Endothelial cell of umbilical vein (primary cell): ENCODE data around the gene MYO15A. TPM values are rescaled to one million over a fixed set of nuclear protein-coding genes. Genes with fewer than 3 reads are reported as not detected.

Experiments used
- BruUV-seq: library from RNA; stranded (reverse); fragments of 400-500 nt; replicated peaks from 2 replicates; lab custom pipeline; 2021; lab: Mats Ljungman, UMichigan
- CTCF ChIA-PET: fragments of 300-600, 350-600 bp; sonication (Branson Sonifier 250); formaldehyde crosslinking; loops from one replicate; lab custom pipeline; 2021; ENCODE audit warnings: antibody characterized with exemption, inconsistent platforms; lab: Charles Lee
- POLR2A ChIA-PET: fragments of 300-600, 350-600 bp; sonication (Branson Sonifier 250); formaldehyde crosslinking; loops from one replicate; lab custom pipeline; 2021; ENCODE audit warnings: antibody characterized with exemption, inconsistent platforms; lab: Charles Lee
- DNase-seq: peaks from one replicate; pipeline ENCODE4 v3.0.0-alpha.2; 2011; ENCODE audit warnings: low read depth, low spot score
- FAIRE-seq: peaks from 2 replicates; lab custom pipeline; 2011; peaks lifted over from hg19 to GRCh38; lab: Jason Lieb, UNC
- H2AFZ ChIP-seq: 2 replicates; pipeline ENCODE4 v1.6.0; 2012; ENCODE audit warnings: low read depth, low read length, control low read depth, inconsistent platforms
- H3K27ac ChIP-seq: 2 replicates; pipeline ENCODE4 v1.5.1; 2011; ENCODE audit warnings: low read depth, mild to moderate bottlenecking, control low read depth, low read length, moderate library complexity; ENCODE audit not compliant: insufficient read depth
- H3K27me3 ChIP-seq, 2 experiments: 2 replicates each; pipeline versions ENCODE4 v1.6.0 to v1.6.1; 2011; ENCODE audit warnings: low read length in 2 of 2, mixed read lengths in 1 of 2; ENCODE audit not compliant: control insufficient read depth in 2 of 2, insufficient read depth in 2 of 2
- H3K36me3 ChIP-seq, 2 experiments: 2 replicates in 1 of 2; 3 replicates in 1 of 2; pipeline ENCODE4 v1.5.1; 2011; ENCODE audit warnings: low read length in 2 of 2, mild to moderate bottlenecking in 1 of 2, moderate library complexity in 1 of 2; ENCODE audit not compliant: control insufficient read depth in 2 of 2, insufficient read depth in 2 of 2; ENCODE audit errors: extremely low read depth in 1 of 2
- H3K4me1 ChIP-seq: 3 replicates; pipeline ENCODE4 v1.5.1; 2011; ENCODE audit warnings: mild to moderate bottlenecking, low read length; ENCODE audit not compliant: control insufficient read depth, insufficient read depth; ENCODE audit errors: extremely low read depth
- H3K4me2 ChIP-seq: 2 replicates; pipeline ENCODE4 v1.6.1; 2011; ENCODE audit warnings: low read length, control low read depth, mixed read lengths; ENCODE audit not compliant: insufficient read depth
- H3K4me3 ChIP-seq, 3 experiments: fragments of 200-600 bp in 1 of 3; sonication (generic), shearing (Covaris generic) in 1 of 3; replicated peaks in 1 of 3; 2 replicates each; pipeline ENCODE4 v1.5.1; 2011 to 2016; ENCODE audit warnings: control low read depth in 3 of 3, low read length in 3 of 3, mild to moderate bottlenecking in 2 of 3, inconsistent platforms in 1 of 3, low read depth in 1 of 3, moderate library complexity in 1 of 3; ENCODE audit not compliant: insufficient read depth in 1 of 3
- H3K79me2 ChIP-seq: 2 replicates; pipeline ENCODE4 v1.6.0; 2012; ENCODE audit warnings: low read length, inconsistent platforms; ENCODE audit not compliant: control insufficient read depth, insufficient read depth
- H3K9ac ChIP-seq: replicated peaks from 2 replicates; pipeline ENCODE3; 2011; ENCODE audit warnings: low read length, control low read depth; ENCODE audit not compliant: insufficient read depth; ENCODE audit errors: extremely low read depth
- H3K9me1 ChIP-seq: replicated peaks from 3 replicates; pipeline ENCODE4 v1.6.0; 2011; ENCODE audit warnings: mild to moderate bottlenecking, low read length; ENCODE audit not compliant: control insufficient read depth, insufficient read depth; ENCODE audit errors: extremely low read depth
- H3K9me3 ChIP-seq: replicated peaks from 2 replicates; pipeline ENCODE4 v1.5.1; 2012; ENCODE audit warnings: low read length, inconsistent platforms; ENCODE audit not compliant: control insufficient read depth, insufficient read depth
- H4K20me1 ChIP-seq: replicated peaks from 2 replicates; pipeline ENCODE3; 2011; ENCODE audit warnings: mild to moderate bottlenecking, low read length; ENCODE audit not compliant: control insufficient read depth, insufficient read depth; ENCODE audit errors: extremely low read depth
- EZH2 ChIP-seq: IDR thresholded peaks from 2 replicates; pipeline ENCODE4 v1.6.1; 2012; ENCODE audit warnings: borderline replicate concordance, low read depth, mild to moderate bottlenecking, moderate library complexity, low read length, inconsistent platforms; ENCODE audit not compliant: severe bottlenecking
- FOS ChIP-seq: IDR thresholded peaks from 2 replicates; pipeline ENCODE4 v1.6.1; 2011; ENCODE audit warnings: mild to moderate bottlenecking, low read length, moderate library complexity, borderline replicate concordance; ENCODE audit not compliant: insufficient read depth
- JUN ChIP-seq: IDR thresholded peaks from 2 replicates; pipeline ENCODE4 v1.6.1; 2011; ENCODE audit warnings: borderline replicate concordance, low read depth; ENCODE audit not compliant: insufficient read length, insufficient read depth
- MAX ChIP-seq: IDR thresholded peaks from 2 replicates; pipeline ENCODE4 v1.6.1; 2011; ENCODE audit not compliant: insufficient read depth, insufficient read length
- POLR2A ChIP-seq: IDR thresholded peaks from 2 replicates; pipeline ENCODE4 v1.6.1; 2012; ENCODE audit warnings: low read depth, mild to moderate bottlenecking, control low read depth, low read length
- POLR2AphosphoS5 ChIP-seq: IDR thresholded peaks from 2 replicates; pipeline ENCODE4 v1.6.1; 2012; ENCODE audit warnings: low read depth, mild to moderate bottlenecking, control low read depth, low read length, moderate library complexity; ENCODE audit not compliant: insufficient read depth
- dilution Hi-C: fragments of 300-500 bp; cut with MboI; formaldehyde crosslinking; loops from one replicate; pipeline ENCODE4 v1.15.0; 2019; ENCODE audit warnings: low sequenced_read_pairs; ENCODE audit not compliant: extremely low pct_ligation_motif_present
- intact Hi-C: fragments of 100-400 bp; cut with micrococcal nuclease; formaldehyde crosslinking; loops from one replicate; pipeline ENCODE4 v1.10.0; 2022
- polyA plus RNA-seq, 4 experiments: library from polyadenylated mRNA; depleted of rRNA in 3 of 4; stranded (reverse) in 3 of 4; unstranded in 1 of 4; fragments of >200 nt; gene quantifications; 2 replicates each; pipeline versions ENCODE4 v1.2.1 to v1.2.3, GENCODE V29; 2011 to 2012; ENCODE audit warnings: missing spikeins in 1 of 4
- total RNA-seq: library from RNA; stranded (reverse); gene quantifications from 2 replicates; pipeline ENCODE4 v1.2.3, GENCODE V29; 2021
- TF ChIP-seq, protein P1 (sequence below), 2 donors: IDR thresholded peaks; 1 replicate in 1 of 2; 2 replicates in 1 of 2; pipeline ENCODE4 v1.5.1; 2011; ENCODE audit warnings: low read length in 2 of 2, mild to moderate bottlenecking in 2 of 2, moderate library complexity in 2 of 2, control low read depth in 1 of 2, inconsistent platforms in 1 of 2, low read depth in 1 of 2; ENCODE audit not compliant: insufficient read depth in 1 of 2; ENCODE audit errors: extremely low read depth in 1 of 2

The MYO15A gene
- total and polyA plus RNA-seq, 2 donors (not counting 3 experiments of a cell fraction or from before 2014, with no cell fraction given) = 0.46 to 0.82 TPM

GRCh38 chr17:18163547-18163946, 55.0 kb downstream of the MYO15A start:
- dilution Hi-C loops = no loop called here
- POLR2A ChIA-PET = no interaction called here
- BruUV-seq = no TSS peak

More at GRCh38 chr17:18163547-18163946, 55.0 kb downstream of the MYO15A start:
- TF ChIP-seq EZH2 (no peak), POLR2AphosphoS5 (no peak), JUN (no peak), POLR2A (no peak), FOS (no peak), MAX (no peak)
- TF ChIP-seq, protein P1, sequence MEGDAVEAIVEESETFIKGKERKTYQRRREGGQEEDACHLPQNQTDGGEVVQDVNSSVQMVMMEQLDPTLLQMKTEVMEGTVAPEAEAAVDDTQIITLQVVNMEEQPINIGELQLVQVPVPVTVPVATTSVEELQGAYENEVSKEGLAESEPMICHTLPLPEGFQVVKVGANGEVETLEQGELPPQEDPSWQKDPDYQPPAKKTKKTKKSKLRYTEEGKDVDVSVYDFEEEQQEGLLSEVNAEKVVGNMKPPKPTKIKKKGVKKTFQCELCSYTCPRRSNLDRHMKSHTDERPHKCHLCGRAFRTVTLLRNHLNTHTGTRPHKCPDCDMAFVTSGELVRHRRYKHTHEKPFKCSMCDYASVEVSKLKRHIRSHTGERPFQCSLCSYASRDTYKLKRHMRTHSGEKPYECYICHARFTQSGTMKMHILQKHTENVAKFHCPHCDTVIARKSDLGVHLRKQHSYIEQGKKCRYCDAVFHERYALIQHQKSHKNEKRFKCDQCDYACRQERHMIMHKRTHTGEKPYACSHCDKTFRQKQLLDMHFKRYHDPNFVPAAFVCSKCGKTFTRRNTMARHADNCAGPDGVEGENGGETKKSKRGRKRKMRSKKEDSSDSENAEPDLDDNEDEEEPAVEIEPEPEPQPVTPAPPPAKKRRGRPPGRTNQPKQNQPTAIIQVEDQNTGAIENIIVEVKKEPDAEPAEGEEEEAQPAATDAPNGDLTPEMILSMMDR (IDR thresholded peaks at IDR 0.05; ENCODE audit: extremely low read depth in 1 of 2, insufficient read depth in 1 of 2, low read depth in 1 of 2, low read length in 2 of 2) = no peak
- H2AFZ ChIP-seq = no peak overlapping the region
- no peak overlapping the region for H3K4me2 ChIP-seq
- no peaks in the 10 kb centered on the region for H3K9me1 ChIP-seq
- CTCF ChIA-PET = no interaction called here
- H3K27me3 ChIP-seq = no peaks in the 10 kb centered on the region
- H3K9me3 ChIP-seq = no peaks in the 10 kb centered on the region
- DNase-seq = no peak
- H3K4me3 ChIP-seq = no peak overlapping the region
- H3K79me2 ChIP-seq = no peaks in the 10 kb centered on the region
- intact Hi-C loops = no loop called here
- no peak overlapping the region for H3K9ac ChIP-seq
- H3K4me1 ChIP-seq = peaks cover 2% of the 10 kb centered on the region
- no peaks in the 10 kb centered on the region for H3K36me3 ChIP-seq
- no peak for FAIRE-seq
- no peaks in the 10 kb centered on the region for H4K20me1 ChIP-seq
- H3K27ac ChIP-seq = no peak overlapping the region
